GM13976 (cell line): ENCODE results near the gene LRRC39.

Experiments
- DNase-seq: peaks from one replicate; pipeline ENCODE4 v3.0.0; 2012; ENCODE audit warnings: low spot score
- CTCF ChIP-seq: IDR thresholded peaks from 2 replicates; pipeline ENCODE4 v1.5.1; 2012; ENCODE audit warnings: borderline replicate concordance, mild to moderate bottlenecking; ENCODE audit not compliant: insufficient read depth; ENCODE audit errors: extremely low read depth, missing control alignments, control extremely low read depth
- in situ Hi-C: fragments of 300-500 bp; cut with MboI; formaldehyde crosslinking; loops from one replicate; pipeline ENCODE4 v1.12.0; 2022; ENCODE audit warnings: low sequenced_read_pairs, mixed read lengths, inconsistent platforms; ENCODE audit not compliant: unreplicated experiment

LRRC39 gene

GRCh38 chr1:100183370-100183769 is 5.3 kb upstream of the LRRC39 start:
- in situ Hi-C loops, result no loop called here
- TF ChIP-seq CTCF, result no peak
- no peak for DNase-seq

DNA sequence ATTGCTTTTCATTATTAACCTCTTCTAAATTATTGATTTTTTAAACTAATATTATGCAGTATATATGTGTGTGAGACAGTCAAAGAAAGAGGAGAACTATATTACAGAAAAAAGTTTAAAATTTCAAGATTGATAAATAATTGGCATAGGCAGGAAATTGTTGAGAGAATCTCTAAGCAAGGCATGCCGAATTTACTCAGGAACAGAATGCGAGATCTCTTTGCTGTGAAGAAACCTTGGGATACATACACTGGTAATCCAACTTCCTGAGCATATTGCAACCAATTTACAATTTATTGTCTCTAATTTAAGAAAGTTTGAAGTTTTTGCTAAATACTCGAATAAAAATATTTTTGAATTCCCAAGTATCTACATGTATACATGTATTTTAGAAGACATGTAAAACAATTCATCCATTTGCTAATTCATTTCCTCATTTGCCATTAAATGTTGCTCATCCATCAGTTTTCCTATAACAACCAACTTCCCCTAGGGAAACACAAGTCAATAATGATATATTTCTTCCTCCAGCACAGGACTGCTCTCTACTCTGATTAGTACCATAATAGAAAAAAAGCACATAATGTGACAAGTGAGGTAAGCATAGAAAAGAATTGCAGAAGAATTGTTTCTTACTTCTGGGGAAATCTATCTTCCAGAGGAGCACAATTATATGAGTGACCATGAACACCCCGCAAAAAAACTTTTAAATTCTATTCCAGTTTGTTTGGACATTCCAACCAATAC is 588 bp downstream of the LRRC39 start:
- in situ Hi-C loops, result no loop called here

DNA sequence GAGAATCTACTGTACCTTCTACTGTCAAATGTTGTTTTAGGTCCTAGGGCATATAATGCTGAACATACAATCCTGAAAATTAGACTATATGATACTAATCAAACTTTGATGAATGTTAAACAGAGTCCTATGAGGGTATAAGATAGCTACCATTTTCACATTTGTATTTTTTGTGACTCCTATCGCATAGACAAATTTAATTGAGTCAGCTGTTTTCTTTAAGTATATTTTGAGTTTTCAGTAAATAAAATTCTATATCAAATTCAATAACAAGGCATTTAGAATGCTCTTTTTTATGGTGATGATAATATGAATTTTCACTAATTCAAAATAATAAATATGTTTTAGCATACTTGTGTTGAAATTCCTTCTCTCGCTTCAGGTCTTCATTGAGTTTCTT is 10.0 kb downstream of the LRRC39 start:
- in situ Hi-C loops, result no loop called here
- DNase-seq, result no peak
- TF ChIP-seq CTCF, result no peak

More for the DNA sequence above, 588 bp downstream of the LRRC39 start:
- no peak for DNase-seq
- TF ChIP-seq CTCF, result no peak

DNA sequence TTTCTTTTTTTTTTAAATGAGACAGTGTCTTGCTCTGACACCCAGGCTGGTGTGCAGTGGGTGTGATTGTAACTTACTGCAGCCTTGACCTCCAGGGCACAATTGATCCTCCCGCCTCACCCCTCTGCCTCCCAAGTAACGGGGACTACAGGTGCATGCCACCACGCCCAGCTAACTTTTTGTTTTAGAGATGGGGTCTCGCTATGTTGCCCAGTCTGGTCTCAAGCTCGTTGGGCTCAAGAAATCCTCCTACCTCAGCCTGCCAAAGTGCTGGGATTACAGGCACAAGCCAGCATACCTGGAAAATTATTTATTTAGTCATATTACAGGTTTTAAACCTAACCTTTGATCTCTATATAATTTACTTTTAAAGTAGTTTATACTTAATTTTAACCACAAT is 13.4 kb downstream of the LRRC39 start:
- in situ Hi-C loops, result no loop called here
- TF ChIP-seq CTCF, result no peak
- DNase-seq, result no peak

DNA sequence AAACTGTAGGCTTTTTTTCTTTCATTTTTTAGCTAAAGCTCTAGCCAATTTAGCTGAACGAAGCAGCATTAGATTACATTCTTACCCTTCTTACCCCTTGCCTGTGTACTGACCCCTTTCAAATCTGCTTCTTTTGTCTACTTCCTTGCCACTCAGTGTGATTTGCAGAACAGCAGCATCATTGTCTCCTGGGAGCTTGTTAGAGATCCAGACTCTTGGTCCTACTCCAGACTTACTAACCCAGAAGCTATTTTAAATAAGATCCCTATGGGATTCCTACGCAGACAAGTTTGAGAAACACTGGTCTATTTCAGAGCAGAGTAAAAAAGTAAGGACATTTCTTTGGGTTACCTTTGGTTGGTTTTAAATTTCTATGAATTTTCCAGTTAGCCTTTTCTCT is 13.8 kb downstream of the LRRC39 start:
- no peak for DNase-seq
- in situ Hi-C loops, result no loop called here

GRCh38 chr1:100162881-100163280 is 15.2 kb downstream of the LRRC39 start:
- TF ChIP-seq CTCF, result no peak
- in situ Hi-C loops, result no loop called here
- no peak for DNase-seq

More for the DNA sequence above, 13.8 kb downstream of the LRRC39 start:
- TF ChIP-seq CTCF, result no peak
